HG03565 (cell line): ENCODE data around the gene TRABD2A.
A peak's percentile ranks its signal among the peaks of the same experiment; 100 is the strongest.
"Not testable (repeated sequence)": the region's sequence is repeated elsewhere in the genome, so short reads cannot be mapped to it uniquely, and the experiment has no call there.

Source experiments
- ATAC-seq: cut with Tn5 transposase; IDR thresholded peaks from one replicate; pipeline ENCODE4 v1.9.1; 2021; ENCODE audit warnings: mild to moderate bottlenecking, moderate library complexity; ENCODE audit not compliant: unreplicated experiment

The TRABD2A gene

DNA sequence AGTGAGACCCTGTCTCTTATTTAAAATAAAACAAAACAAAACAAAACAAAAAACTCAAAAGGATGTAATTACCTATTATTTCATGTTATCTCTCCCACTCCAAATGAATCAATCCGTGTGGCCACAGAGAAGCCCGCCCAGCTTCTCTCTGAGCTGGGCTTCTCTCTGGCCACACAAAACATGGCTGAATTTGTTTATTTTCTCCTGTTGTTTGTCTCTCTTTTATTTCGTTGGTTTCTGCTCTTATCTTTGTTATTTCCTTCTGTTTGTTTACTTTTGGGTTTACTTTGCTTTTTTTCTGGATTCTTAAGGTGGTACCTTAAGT, 1.5 kb upstream of the TRABD2A start:
- no peak for ATAC-seq

DNA sequence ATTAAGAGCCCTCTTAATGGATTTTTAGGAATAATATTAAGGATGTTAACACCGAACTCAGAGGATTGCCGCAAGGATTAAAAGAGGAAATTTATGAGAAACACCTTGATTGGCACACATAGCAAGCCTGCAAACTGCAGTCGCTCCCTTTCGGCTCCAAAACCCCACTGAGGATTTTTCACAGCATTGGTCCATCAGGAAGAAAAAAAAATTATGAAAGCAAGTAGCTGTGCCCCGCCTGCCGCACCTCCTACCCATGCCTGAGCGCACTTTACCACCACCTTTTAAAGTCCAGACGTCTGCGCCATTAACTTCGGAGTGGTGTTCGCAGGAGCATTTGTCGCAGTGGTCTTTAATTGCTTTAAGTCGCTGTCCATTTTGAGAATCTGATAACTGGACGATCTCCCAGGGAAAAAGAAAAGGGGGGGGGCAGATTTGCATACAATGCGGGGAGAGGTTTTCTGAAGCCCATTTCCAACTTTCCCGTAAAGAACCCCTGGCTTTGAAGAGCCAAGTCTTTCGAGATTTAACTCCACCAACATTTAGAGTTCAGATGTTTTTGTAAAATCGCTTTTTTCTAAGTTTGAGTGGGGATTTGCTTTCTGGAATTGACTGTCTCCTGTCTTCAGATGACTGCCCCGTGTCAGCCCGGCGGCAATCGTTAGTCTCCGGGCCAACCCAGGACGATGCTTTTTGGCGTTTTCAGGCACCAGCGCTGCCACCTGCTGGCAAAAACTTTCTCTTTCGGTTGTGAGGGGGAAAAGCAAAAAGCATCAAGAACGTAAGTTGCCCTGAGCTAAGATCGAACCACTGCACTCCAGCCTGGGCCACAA, 913 bp upstream of the TRABD2A start:
- ATAC-seq: peak; percentile 63

DNA sequence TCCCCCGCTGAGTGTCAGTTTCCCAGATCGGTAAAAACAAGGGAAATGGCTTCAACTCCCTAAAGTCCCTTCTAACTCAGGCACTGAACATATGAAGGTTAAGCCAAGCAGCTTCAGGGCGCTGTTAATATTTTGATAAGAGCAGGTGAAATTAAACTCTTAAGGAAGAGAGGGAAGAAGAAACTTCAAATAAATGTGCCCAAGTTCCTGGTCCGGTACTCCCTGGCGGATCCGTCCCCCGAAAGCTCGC, 564 bp downstream of the TRABD2A start:
- no peak for ATAC-seq

DNA sequence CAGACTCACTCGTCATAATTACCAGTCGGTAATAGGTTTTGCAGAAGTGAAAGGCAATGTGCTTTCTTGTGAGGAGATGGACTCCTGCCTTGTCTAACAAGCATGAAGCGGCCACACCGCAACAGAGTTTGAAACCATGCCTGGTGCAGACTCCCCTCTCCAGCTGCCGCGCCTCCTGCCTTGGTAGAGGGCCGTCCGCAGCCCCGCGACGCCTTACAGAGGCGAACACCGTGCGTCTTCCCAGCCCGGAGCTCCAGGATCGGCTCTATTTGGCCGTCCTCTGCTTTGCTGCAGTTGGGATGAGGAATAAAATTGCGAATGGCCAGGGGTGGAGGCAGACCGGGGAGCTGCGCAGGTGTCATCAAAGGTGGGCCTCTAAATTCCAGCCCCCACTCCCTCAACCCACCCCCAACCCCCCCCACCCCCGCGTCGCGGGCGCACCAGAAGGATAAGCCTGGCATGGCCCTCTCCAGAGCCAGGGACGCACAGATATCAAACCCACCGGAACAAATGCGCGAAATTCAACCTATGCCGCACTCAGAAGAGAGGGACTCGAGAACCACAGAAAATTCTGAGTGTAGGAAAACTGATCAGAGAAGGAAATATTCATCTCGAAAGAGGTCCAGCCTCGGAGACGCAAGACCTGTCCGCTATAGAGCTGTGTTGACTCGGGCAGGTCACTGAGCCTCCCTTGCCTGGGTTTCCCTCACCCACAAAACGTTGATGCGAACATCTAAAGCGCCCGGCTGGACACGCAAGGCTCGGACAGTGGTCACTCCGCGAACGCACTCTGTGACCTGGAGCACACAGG, 1.1 kb downstream of the TRABD2A start:
- peak; percentile 70 for ATAC-seq

DNA sequence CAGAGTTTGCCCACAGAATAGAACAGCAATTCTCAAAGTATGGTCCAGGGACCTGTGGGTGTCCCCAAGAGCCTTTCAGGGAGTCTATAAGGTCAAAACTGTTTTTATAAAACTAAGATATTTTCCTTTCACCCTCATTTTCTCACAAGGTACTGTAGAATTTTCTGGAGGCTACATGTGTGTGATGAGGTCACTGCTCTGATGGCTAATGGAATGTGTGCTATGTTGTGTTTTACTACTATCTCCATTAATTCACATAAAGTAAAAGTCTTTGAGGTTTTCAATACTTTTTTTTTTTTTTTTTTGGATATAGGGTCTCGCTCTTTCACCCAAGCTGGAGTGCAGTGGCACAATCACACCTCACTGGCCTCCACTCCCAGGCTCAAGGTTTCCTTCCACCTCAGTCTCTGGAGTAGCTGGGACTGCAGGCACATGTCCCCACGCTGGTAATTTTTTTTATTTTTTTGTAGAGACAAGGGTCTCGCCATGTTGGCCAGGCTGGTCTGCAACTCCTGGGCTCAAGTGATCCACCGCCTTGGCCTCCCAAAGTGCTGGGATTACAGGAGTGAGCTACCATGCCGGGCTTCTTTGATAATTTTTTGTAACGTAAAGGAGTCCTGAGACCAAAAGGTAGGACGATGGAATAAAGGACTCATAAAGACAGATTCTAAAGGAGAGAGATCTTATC, 1.8 kb downstream of the TRABD2A start:
- no peak for ATAC-seq

DNA sequence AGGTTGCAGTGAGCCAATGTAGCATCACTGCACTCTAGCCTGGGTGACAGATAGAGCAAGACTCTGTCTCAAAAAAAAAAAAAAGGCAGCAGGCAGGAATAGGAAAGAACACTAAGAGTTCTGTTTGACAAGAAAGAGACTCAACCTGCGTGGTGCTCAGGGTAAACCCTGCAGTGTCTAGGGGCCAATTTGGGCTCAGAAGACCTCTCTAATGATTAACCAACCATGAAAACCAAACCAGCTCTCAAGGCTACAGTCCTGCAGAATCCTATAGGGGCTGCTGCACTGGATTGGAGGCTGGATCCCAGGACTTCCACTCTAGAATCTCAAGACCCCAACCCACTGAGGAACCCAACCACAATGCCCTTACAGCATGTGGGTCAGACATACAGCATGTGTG, 2.4 kb downstream of the TRABD2A start:
- ATAC-seq: no peak

DNA sequence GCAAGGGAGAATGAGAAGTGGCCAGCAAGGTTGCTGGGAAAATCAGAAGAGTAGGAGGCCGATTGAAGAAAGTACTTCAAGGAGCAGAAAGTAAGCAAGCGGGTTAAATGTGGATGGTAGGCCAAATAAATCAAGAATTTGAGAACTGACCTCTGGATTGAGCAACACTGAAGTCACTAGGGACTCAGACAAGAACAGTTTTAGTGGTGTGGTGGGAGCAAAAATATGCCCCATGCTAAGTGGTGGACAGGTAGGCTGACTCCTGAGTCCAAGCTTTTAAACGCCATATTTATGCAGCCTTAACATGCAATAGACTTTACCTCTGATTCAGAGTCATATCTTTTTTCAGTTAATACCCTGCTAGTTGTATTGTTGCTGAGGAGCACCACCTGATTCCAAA, 4.5 kb downstream of the TRABD2A start:
- no peak for ATAC-seq

DNA sequence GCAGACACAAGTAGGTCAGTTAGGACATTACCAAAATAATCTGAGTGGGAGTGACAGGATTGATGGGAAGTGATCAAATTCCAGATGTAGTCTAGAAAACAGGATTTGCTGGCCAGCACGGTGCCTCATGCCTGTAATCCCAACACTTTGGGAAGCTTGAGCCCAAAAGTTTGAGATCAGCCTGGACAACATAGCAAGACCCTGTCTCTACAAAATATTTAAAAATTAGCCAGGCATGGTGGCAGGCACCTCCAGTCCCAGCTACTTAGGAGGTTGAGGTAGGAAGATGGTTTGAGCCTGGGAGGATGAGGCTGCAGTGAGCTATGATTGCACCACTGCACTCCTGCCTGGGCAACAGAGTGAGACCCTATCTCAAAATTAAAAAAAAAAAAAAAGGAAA, 5.3 kb downstream of the TRABD2A start:
- ATAC-seq: not testable (repeated sequence)

DNA sequence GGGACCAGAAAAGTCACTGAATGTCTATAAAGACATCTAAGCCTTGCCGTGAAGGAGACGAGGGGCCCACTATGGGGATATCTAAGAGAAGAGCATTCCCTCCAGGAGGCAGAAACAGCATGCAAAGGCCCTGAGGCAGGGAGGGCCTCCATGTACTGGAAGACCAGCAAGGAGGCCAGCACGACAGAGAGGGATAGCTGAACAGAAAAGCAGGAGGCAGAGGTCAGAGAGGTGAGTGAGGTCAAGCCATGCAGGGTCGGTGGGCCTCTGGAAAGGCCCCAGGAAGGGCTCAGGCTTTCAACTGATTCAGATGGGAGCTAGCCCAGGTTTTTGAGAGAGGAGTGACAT, 5.7 kb downstream of the TRABD2A start:
- ATAC-seq: no peak

DNA sequence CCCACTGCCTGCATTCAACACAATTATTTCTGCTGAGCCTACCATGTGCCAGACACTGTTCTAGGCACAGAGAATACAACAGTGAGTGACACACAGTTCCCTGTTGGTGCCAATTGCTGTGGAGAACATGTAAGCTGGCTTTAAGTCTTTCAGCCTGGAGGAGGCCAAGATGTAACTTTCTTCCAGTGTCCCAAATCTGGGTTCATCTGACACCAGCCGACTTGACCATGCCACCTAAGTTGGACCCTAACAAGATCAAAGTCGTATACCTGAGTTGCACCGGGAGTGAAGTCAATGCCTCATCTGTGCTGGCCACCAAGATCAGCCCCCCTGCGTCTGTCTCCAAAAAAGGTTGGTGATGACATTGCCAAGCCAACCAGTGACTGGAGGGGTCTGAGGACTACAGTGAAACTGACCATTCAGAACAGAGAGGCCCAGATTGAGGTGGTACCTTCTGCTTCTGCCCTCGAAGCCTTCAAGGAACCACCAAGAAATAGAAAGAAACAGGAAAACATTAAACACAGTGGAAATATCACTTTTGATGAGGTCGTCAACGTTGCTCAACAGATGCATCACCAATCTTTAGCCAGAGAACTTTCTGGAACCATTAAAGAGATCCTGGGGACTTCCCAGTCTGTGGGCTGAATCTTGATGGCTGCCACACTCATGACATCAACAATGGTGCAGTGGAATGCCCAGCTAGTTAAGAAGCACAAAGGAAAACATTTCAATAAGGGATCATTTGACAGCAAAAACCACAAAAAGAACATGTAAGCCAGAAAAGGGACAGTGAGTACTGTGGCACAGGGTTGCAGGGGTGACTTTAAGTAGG, 6.3 kb downstream of the TRABD2A start:
- ATAC-seq: no peak

DNA sequence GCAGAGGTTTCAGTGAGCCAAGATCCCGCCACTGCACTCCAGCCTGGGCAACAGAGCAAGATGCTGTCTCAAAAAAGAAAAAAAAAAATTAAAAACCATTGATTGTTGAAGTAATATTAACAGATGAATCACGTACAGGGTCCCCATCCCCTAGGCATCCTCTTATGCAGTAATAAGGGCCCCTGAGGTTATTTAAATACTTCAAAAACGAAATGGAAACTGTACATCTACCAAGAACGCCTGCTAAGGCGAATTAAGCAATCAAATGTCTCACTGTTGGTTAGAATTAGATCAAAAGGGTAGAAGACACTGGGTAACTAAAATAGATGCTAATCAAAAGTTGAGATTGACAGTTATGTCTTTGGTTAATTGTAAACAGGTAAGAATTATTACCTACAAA, 7.5 kb downstream of the TRABD2A start:
- ATAC-seq: no peak

DNA sequence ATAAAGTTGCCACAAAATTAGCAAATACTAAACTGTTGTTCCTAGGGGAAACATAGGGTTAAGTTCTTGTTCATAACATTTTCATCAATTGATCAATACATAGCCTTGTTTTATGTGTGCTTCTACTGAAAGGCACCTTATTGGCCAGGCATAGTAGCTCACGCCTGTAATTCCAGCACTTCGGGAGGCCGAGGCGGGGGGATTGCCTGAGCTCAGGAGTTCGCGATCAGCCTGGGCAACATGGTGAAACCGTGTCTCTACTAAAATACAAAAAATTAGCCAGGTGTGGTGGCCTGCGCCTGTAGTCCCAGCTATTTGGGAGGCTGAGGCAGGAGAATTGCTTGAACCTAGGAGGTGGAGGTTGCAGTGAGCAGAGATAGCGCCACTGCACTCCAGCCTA, 8.2 kb downstream of the TRABD2A start:
- not testable (repeated sequence) for ATAC-seq

DNA sequence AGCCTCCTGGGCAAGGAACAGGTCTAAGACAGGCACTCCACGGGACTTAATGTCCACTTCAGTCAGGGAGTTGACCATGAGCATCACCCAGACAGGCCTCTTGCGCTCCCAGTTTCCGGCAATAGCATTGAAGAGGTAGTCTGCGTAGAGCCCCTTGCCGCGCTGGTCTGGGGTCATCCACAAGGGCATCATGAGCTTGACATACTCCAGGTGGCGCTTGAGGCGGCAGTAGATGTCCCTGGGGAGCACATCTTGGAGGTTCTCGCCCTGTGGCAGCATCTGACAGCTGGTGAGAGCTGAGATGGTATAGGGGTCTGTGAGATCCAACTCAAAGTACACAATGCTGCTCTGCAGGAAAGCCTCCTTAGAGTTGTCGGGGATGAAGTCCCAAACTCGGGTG, 10.6 kb downstream of the TRABD2A start:
- ATAC-seq: no peak

DNA sequence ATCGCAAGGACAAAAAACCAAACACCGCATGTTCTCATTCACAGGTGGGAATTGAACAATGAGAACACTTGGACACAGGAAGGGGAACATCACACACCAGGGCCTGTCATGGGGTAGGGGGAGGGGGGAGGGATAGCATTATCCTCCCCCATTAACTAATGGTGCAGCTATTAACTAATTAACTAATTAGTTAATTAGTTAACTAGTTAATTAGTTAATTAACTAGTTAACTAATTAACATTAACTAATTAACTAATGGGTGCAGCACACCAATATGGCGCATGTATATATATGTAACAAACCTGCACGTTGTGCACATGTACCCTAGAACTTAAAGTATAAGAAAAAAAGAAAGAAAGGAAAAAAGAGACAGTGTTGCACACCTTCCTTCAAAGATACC, 12.6 kb downstream of the TRABD2A start:
- ATAC-seq: not testable (repeated sequence)

DNA sequence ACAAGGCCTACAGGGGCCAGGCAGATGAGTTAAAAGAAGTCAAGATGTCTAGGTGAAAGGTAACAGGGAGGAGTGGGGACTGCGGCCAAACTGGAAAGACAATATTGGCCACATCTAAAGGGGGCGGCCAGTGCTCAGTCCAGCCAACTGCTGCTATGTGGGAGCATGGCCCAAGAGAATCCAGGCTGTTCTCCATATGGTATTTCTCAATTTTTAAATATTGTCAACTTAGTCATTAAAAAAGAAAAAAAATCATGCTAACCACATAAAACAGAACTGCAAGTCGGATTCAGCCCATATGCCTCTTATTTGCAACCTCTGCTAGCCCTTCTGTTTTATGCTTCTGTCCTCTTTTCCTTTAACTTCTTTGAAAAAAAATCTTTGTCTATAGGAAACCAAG, 14.8 kb downstream of the TRABD2A start:
- no peak for ATAC-seq

DNA sequence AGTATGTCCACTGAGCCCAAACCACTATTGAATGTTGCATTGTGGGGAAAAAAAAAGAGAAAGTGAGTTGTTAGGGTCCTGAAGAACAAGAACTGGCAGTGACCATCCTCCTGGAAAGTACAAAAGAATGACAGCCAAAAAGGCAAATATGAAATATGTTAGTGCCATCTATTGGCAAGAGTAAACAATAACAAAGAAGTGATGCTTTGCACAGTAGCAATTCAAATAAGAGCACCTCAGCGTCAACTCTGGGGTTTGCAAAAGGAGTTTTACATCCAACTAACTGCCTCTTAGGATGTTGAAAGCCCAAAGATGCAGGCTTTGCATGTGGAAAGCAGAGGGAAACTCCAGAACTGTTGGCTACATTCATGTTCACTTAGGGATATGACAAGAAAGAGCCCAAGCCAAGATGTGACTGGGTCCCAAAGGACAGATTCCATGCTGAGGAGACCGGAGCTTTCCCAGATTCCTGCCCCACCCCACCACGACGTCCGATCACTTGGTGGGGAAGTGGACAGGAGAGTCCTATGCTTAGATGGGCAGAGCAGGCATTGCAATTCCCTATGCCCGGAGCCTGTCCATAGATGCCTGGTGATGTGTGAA, 15.6 kb downstream of the TRABD2A start:
- ATAC-seq: peak; percentile 87

DNA sequence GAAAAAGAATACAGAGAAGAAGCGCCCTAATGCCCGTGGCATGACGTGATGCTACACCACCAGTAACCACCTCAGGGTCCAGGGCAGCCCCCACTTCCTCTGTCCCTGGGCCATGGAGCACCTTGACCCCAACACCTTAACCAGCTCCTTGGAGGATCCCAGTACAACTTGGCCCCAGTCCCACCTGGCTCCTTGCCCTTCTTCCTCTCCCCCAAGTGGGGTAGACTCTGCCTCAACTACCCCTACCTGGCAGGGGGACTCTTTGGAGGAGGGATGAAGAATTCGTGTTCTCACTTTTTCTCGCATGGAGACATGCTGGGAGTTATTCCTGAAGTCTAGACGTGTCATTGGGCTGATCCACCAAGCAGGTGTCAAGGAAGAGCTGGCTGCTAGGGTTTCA, 18.9 kb downstream of the TRABD2A start:
- no peak for ATAC-seq

DNA sequence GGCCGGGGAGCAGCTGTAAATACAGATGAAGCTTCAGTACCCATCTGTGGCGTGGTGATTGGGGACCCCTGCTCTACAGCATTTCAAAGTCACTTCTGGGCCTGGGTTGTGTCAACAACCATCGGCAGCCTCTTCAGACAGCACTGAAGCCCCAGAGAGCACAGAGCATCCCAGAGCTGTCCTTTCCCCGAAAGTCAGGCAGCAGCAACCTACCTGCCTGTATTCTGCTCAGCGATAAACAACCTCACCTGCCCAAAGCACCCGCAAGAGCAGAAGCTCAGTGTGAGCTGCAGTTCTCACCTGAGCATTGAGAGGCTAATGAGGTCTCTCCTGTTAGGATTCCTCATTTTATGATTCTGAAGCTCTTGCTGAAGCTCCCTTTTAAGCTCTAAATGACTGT, 19.3 kb downstream of the TRABD2A start:
- ATAC-seq: no peak

DNA sequence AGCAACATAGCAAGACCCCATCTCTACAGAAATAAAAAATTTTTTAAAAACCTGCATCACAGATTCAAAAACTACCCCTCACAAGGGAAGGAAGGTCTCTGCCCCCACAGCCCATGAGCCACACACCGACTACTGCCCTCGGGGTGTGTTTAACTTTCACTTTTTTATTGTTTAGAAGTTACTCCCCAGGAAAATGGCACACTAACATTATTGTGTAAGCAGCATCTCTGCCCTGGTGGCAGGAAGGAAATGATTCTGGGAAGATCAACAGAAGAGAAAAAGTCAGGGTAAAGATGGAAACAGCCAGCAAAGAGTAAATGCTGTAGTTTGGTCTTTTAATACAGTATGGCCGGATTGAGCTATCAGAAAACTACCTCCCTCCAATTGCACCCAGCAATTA, 21.9 kb downstream of the TRABD2A start:
- ATAC-seq: no peak

DNA sequence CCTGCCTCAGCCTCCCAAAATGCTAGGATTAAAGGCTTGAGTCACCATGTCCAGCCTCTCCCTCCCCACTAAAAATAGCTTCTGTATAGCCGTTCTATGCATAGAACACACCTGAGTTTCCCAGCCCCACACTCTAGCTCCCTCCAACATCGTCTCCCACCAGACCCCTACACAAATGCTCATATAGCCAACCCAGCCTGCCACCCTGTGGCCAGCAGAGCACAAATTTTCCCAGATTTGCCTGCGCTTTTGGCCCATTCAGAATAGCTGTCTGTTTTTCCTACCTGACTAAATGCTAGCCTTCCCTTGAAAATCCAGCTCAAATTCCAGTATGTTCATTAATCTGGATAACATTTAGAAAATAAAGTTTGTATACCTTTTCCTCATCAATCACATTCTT, 22.8 kb downstream of the TRABD2A start:
- no peak for ATAC-seq

DNA sequence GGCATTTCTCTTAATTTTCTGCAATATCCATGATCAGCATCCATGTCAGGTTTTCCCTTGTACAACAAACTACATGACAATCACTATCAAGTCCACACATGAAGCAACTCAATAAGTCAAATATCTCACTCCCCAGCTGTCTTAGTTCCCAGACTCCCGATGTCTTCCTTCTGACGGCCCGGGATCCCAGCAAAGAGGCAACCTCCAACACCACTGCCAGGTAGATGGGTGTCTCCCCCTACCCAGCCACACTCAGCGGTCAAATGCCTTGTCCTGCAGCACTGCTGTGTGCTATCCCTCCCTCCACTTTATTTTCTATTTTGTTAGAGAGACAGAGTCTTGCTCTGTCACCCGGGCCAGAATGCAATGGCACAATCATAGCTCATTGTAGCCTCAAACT, 23.3 kb downstream of the TRABD2A start:
- no peak for ATAC-seq
